Dedifferentiated amniotic fluid mesenchymal stem cell (primary cell): ENCODE results near the gene VTI1A.
"Not testable (repeated sequence)": the region's sequence is repeated elsewhere in the genome, so short reads cannot be mapped to it uniquely, and the experiment has no call there.

ENCODE experiments used
- DNase-seq: peaks from one replicate; pipeline ENCODE4 v3.0.0-alpha.2; 2016; ENCODE audit errors: extremely low spot score

Gene VTI1A

DNA sequence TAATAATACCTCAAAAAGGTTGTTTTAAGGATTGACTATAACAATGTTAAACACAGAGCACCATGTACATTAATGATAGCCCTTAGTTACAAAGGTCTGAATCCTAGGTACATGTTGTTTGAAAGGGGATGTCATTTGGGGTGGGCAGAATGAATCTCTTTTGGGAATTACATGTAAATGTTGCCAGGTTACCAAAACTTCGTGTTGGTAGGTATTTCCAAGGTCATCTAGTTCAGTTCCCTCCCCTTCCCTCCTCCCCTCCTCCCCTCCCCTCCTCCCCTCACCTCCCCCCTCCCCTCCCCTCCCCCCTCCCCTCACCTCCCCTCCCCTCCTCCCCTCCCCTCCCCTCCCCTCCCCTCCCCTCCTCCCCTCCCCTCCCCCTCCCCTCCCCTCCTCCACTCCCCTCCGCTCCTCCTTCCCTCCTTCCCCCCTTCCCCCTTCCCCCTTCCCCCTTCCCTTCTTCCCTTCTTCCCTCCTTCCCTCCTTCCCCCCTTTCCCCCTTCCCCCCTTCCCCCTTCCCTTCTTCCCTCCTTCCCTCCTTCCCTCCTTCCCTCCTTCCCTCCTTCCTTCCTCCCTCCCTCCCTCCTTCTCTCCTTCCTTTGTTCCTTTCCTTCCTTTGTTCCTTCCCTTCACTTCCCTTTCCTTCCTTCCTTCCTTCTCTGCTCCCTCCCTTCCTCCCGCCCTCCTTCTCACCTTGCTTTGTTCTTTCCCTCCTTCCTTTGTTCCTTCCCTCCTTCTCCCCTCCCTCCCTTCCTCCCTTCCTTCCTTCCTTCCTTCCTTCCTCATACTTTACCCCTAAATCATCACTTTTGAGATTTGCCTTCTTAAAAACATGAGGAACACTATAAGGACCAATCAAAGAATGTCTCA, 8.1 kb downstream of the VTI1A start:
- no peak for DNase-seq

DNA sequence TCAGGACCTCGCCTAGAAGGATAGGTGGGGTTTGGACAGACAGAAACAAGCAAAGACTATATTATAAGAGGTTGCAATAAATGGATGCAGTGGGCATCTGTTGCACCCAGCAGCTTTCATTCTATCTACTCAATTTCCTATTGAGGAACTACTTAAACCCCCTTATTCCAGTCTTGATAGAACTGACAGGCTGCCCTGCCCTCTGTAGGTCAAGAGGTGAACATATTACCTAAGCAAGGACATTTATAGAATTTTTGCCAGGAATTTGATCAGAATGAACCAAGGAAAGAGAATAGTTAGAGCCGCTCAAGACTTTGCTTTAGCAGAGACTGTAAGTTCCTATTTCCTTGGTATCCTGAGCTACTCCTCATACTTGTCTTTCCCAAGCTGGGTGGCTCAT, 9.5 kb downstream of the VTI1A start:
- no peak for DNase-seq

DNA sequence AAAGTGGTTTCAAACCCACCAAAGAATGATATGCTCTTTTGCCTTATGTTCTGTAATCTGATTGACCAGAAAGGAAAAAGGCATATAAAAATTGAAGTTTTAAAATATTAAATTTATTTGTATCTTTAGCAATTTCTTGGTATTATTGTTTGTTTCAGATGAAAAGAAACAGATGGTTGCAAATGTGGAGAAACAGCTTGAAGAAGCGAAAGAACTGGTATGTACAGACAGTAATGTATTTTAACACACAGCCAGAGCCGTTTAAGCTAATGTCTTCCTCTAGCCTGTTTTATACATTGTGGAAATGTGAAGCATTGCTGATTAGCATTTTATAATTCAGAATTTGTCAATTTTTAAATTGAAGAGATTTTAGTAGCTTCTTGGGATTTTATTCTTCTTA, 13.4 kb downstream of the VTI1A start:
- no peak for DNase-seq

DNA sequence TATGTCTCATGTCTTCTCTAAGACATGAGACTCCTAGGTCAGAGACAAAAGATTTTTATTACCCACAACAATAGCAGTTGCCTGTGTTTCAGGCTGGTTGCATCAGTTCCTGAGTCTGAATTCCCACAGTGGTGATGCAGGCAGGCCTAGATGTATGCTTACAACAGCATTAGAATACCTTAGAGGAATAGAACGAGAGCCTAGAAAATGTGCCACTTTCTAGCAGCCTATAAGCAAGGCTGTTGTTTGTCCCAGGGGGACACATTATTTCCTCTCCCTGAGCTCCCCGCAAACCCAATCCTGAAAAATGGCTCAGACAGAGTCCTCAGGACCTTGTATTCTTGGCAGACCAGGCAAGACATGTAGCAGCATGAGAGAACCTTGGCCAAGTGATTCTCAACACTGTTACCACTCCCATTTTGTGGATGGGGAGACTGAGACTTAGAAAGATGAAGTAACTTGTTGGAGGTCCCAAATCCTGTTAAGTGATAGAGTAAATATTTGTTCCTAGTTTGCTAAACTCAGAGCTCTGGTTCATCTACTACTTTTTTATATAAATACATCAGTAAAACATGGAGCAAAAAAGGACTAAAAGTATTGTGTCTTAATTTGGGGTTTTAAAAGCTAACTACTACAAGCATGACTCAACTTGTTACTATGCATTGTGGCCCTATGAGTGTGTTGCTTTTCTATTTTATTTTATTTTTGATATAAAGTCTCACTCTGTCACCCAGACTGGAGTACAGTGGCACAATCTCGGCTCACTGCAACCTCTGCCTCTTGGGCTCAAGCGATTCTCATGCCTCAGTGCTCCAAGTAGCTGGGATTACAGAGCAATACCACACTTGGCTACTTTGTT, 14.2 kb downstream of the VTI1A start:
- peak; percentile 42 for DNase-seq

DNA sequence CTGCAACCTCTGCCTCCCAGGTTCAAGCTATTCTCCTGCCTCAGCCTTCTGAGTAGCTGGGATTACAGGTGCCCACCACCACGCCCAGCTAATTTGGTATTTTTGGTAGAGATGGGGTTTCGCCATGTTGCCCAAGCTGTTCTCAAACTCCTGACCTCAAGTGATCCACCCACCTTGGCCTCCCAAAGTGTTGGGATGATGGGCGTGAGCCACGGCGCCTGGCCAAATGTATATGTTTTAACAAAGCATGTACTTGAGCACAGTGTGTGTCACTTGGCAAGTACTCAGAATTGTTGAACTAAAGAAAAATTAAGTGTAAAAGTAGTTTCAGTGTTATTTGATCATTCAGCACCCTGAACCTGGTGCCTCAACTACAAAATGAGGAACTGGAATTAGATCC, 17.1 kb downstream of the VTI1A start:
- not testable (repeated sequence) for DNase-seq

DNA sequence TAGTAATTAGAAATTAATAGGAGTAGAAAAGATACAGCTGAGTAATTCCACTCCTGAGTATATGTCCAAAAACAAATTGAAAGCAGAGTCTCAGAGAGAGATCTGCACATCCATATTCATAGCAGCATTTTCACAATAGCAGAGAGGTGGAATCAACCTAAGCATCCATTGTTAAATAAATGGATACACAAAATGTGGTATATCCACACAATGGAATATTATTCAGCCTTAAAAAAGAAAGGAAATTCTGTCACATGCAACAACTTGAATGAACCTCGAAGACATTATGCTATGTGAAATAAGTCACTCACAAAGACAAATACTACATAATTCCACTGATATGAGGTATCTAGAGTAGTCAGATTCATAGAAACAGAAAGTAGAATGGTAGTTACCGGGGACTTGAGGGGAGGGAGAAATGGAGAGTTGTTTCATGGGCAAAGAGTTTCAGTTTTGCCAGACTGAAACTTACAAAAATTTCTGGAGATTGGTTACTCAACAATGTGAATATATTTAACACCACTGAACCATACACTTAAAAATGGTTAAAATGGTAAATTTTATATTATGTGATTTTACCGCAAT, 18.4 kb downstream of the VTI1A start:
- DNase-seq: no peak

DNA sequence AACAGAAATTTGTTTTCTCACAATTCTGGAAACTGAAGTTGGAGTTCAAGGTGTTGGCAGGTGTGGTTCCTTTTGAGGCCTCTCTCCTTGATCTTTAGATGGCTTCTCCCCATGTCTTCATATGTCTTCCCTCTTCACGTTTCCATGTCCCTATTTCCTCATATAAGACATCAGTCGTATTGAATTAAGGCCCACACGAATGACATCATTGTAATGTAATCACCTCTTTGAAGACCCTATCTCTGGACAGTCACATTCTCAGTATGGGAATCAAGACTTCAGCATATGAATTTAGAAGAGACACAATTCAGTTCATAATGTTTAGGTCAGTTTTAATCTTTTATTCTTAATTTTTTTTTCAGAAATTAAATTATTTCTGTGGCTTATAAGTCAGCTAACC, 19.8 kb downstream of the VTI1A start:
- no peak for DNase-seq

DNA sequence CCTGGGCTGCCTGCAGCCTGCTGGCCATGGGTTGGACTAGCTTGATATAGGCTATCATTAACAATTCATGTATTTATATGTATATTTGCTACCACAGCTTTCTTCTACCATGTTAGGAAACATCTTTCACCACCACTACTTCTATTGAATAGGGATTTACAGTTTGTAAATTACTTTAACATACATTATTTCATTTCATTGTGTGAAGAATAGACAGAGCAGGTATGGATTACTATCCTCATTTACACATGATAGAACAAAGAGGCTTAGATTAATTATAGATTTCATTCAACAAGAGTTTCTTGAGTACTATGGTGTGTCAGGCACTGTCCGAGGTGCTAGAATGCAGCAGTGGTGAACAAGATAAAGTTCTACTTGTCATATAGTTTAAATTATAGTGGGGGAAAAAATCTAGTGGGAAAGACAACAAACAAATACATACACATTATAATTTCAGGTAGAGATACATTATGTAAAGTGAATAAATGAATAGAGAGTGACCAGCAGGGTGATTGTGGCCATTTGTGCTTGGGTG, 20.6 kb downstream of the VTI1A start:
- DNase-seq: no peak

DNA sequence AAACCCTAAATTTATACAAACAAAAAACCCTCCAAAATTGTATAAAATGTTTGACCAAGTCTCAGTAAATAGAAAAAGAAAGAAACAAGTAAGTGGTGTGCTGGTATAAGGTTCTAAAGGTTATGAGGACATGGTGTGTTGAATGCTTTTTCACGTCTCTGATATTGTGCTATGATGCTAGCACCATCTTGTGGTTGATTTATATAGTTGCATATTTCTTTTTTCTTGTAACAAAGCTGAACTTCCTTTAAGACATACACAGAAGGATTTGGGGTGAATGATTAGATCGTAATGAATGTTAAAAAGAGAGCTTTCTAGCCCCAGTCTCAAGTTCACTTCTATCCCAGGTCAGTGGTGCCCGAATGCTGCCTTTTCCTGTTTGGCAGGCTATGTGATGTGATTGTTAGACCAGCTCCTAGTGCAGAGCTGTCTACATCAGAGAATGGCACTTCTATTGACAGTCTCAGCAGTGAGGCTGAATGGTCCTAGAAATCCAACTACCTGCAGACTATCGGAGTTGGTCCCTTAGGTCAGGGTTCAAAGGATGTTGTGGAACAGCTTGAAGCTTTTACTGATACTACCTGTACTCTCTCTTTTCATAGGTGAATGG, 25.0 kb downstream of the VTI1A start:
- peak; percentile 47 for DNase-seq

DNA sequence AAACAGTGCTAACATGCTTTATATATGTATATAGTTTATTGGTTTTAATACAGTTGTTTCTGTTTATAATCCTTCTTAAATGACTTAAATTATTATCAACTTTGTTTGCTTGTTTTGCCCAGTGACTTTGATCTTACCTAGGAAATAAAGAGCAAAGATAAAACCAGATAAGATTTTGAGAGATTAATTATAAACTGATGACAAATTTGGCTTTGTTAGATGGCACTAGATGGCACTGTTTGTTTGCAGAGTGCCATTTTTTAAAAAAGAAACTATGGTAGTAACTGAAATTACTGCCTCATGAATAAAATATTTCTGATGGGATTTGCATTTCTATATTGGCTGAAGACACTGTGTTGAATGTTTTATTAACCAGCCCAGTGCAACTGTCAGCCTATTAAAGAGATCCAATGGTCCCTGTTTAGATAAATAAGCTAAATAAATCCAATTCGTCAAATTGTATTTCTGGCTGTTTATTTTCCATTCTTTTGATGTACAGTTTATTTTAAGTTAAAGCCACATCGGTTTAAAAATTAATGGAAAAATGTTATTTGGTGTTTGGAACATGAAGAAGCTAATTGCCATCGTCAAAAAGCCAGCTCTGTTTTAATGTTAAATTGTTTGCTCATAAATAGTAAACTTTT, 28.7 kb downstream of the VTI1A start:
- peak; percentile 57 for DNase-seq

DNA sequence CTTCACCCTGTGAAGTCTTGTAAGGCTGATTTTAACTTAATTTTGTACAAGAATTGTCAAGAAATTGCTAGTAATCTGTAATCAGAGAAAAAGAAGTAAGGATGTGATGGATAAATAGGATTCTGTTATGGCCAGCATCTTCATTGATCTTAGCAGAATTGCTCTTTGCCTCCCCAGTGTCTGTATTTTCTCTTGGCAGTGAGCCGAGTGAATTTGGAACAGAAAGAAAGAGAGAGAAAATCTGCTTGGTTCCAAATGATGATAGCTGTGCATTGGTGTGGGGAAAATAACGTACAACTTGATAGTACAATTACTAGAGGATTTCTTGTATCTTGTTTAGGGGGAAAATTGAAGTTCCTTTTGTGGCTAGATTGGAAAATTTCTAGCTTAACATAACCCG, 34.6 kb downstream of the VTI1A start:
- DNase-seq: no peak

DNA sequence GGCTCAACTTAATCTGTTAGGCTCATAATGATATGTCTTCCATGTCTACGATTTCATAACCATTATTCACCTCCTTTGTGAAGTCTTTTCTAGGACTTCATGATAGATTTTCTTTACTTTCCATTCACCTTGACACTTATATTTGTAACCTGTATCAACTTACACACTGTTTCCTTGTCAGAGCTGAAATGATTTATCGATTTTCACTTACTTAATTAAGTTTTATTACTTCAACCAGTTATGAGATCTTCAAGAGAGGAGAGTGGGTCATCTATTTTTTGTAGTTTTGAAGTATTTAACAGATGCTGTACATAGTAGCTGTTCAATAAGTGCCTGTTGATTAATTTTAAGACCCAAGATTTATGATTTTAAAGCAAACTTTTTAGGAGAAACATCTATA, 37.4 kb downstream of the VTI1A start:
- no peak for DNase-seq

DNA sequence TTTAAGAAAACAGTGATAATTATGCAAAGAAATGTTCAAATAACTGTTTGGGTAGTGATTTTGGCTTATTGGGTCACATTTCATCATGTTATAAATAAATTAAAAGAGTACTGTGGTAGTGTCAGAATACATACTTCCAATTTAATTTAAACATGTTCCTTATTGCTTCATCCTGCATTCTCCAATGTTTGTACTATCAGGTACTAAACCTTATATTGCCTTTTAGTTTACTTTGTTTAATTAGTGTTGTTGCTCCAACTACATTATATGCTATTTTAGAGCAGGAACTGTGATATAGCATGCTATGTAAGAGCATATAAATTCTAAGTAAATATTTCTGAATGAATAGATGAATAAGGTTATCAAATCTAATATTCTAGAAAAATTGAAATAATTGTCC, 40.9 kb downstream of the VTI1A start:
- DNase-seq: no peak

DNA sequence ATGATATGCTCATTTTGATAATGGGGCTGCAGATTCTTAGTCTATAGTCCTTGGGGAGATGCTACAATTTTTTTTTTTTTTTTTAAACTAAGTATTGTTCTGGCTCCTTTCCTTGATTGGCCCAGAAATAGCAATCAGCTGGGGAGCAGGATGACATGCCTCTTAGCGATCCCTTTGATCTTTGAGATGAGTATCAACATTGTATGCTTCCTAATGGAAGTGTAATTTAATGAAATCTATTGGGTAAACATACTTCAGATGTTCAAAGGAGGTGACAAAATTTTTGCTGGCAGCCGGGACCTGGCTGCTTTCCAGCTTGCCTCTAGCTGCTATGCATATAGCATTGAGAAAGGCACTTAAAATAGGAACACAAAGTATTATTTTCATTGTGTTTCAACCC, 43.5 kb downstream of the VTI1A start:
- DNase-seq: no peak

DNA sequence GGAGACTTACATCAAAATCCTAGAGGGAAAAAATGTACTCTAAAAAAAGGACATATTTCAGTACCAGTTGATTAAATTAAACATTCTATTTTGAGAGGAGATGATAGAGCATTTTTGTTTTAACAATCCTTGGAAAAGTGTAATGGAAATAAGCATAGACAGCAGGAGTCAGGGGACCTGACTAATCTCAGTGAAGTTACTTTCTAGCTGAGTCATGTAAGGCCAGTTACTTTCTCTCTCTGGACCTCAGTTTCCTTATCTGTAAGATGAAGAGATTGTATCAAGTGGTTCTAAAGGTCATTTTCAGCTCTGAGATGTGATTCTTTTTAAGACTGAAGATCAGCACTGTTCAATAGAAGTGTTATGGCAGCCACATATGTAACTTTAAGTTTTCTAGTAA, 44.1 kb downstream of the VTI1A start:
- DNase-seq: no peak

DNA sequence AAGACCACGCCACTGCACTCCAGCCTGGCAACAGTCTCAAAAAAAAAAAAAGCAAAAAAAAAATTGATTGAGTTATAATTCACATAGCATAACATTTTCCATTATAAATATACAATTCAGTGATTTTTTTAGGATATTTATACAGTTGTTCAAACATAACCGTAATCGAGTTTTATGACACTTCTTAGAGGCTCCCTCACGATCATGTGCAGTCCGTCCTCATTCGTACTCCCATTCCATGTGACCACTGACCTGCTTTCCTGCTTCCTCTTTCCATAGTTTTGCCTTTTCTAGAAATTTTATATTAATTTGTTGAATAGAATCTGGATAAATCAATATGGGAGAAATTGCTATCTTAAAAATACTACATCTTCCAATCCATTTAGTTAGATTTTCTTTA, 45.7 kb downstream of the VTI1A start:
- DNase-seq: no peak

DNA sequence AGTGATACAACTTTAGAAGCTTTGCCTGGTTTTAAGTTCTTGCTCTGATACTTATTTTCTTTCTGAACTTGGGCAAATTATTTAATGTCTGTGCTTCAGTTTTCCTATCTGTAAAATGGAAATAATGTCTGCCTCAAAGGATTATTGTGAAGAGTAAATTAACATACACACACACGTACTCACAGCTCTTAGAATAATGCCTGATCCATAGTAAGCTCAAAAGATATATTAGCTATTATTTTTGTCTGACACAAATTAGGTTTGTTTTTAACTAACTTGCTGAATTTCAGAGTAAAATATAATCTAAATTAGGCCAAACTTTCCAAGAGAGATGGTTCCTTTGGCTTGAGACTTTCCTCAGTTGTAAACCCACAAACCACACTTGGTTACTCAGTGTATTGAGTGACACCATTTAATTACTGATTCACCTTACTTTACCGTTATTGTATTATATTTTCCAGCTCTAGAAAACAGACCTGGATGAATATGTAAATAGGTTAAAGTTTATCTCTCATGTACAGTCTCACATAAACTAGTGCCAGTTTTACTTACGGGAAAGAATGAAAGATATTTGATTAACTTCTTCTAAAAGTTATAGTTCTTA, 50.4 kb downstream of the VTI1A start:
- no peak for DNase-seq

DNA sequence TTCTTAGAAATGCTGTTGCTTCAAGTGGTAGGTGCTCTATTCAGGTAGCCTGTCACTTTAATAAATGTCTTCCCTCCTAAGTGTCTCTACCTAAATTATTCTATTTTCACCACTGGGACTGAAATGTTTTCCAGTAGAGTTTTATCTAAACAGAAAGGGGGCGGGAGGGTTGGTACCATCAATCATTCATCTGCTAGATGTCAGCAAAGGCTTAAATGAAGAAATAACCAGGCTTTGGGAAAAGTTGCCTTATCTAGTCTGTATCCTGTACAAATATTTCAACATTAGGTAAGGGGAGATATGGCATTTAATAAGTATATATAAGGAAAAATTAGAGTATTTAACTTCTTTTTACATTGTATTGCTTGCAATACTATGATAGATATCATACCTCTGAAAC, 51.8 kb downstream of the VTI1A start:
- DNase-seq: no peak

DNA sequence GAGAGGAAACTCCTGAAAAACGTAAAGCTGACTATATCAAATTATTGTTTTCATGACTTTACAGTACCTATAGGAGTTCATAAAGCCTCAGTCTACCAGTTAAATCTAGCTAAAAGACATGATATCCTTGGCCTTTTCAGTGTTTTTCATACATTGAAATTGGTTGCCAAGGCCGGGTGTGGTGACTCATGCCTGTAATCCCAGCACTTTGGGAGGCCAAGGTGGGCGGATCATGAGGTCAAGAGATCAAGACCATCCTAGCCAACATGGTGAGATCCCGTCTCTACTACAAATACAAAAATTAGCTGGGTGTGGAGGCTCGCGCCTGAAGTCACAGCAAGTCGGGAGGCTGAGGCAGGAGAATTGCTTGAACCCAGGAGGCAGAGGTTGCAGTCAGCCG, 53.0 kb downstream of the VTI1A start:
- not testable (repeated sequence) for DNase-seq

DNA sequence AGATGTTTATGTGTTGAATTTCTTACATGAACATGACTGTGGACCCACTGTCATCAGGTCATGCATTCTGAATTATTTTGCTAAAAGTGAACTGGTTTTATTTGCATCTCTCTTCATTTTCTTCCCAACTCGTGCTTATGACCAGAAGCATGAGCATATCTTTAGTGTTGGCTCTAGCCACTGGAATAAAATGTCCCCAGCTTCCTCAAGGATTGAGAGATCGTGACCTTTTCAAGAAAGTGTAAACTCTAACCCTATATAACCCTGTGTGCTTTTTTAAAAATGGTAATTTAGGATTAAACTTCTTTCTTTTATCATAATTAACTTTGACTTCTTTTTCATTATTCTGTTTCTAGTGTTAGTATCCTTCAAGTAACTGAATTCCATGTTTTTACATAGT, 55.5 kb downstream of the VTI1A start:
- no peak for DNase-seq

DNA sequence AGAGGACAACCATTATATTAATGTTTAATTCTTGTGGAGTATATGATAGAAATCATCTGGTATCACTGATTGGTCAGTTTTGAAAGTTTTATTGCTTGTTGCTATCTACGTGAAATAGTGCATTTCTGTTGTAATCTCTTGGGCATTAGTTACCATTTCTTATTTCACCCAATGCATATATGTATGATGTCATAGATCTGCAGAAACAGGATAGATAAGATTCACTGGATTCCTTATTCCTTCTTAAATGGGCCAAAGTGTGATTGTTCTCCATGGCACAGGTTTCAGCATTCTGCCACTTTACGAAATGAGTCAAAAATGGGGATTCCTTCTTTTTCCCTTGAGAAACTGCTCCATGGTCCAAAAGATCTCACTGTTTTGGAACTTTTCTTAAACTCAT, 56.6 kb downstream of the VTI1A start:
- no peak for DNase-seq
